Measurements from ENCODE around the gene CDC5L. TPM values are rescaled to one million over a fixed set of nuclear protein-coding genes. Genes with fewer than 3 reads are reported as not detected.

The CDC5L gene
- total RNA-seq, 1 donor from 2014 or later, result 28.1 TPM

GRCh38 chr6:44404715-44405099, 17.2 kb downstream of the CDC5L start:
- intact Hi-C loops (cut with micrococcal nuclease), result no loop called here
- H3K4me1 Mint-ChIP-seq (ENCODE audit: low read depth), result peaks cover 40% of the 10 kb centered on the region
- no peak overlapping the region for H3K4me3 Mint-ChIP-seq
- H3K36me3 Mint-ChIP-seq (ENCODE audit: low read depth), result peaks cover 61% of the 10 kb centered on the region
- DNase-seq (ENCODE audit: low spot score), result no peak
- no peaks in the 10 kb centered on the region for H3K27me3 Mint-ChIP-seq (ENCODE audit: insufficient read depth)
- H3K9me3 Mint-ChIP-seq, result peaks cover 4% of the 10 kb centered on the region
- H3K27ac Mint-ChIP-seq, result no peak overlapping the region

- Mint-ChIP-seq H3K27ac (peak overlapping the region; percentile 52), H3K27me3 (ENCODE audit: insufficient read depth) (no peaks in the 10 kb centered on the region), H3K36me3 (ENCODE audit: low read depth) (peaks cover 63% of the 10 kb centered on the region), H3K4me1 (ENCODE audit: low read depth) (peaks cover 35% of the 10 kb centered on the region), H3K4me3 (no peak overlapping the region), H3K9me3 (no peaks in the 10 kb centered on the region)
- DNase-seq (ENCODE audit: low spot score), result no peak
- intact Hi-C loops (cut with micrococcal nuclease), result loop anchor here (1.0 kb wide), 1 partner anchor 21 kb away; the partner anchor contains the start of gene CDC5L
Observed at GRCh38 chr6:44407951-44408670, 20.6 kb downstream of the CDC5L start.

GRCh38 chr6:44409207-44409794, 21.8 kb downstream of the CDC5L start:
- Mint-ChIP-seq H3K4me1 (ENCODE audit: low read depth) (peaks cover 35% of the 10 kb centered on the region), H3K27ac (no peak overlapping the region), H3K4me3 (no peak overlapping the region), H3K36me3 (ENCODE audit: low read depth) (peaks cover 62% of the 10 kb centered on the region), H3K27me3 (ENCODE audit: insufficient read depth) (no peaks in the 10 kb centered on the region), H3K9me3 (no peaks in the 10 kb centered on the region)
- no peak for DNase-seq (ENCODE audit: low spot score)
- intact Hi-C loops (cut with micrococcal nuclease), result no loop called here

DNA sequence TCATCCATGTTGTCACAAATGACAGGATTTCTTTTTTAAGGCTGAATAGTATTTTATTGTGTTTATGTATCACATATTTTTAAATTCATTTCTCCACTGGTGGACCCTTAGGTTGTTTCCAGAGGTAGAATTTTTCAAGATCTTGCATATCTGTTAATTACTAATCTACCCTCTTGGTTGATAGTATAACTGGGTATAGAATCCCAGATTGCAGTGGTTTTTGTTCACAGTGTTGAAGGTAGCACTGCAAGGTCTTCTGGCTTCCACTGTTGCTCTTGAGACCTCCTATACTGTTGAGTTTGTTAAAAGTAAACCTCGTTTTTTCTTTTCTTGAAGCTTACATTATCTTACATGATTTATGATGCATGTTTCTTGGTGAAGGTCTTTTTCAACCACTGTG, 22.9 kb downstream of the CDC5L start:
- DNase-seq (ENCODE audit: low spot score), result no peak
- H3K36me3 Mint-ChIP-seq (ENCODE audit: low read depth), result peaks cover 65% of the 10 kb centered on the region
- intact Hi-C loops (cut with micrococcal nuclease), result no loop called here

GRCh38 chr6:44411141-44411540, 23.6 kb downstream of the CDC5L start:
- no peak overlapping the region for H3K4me3 Mint-ChIP-seq
- intact Hi-C loops (cut with micrococcal nuclease), result no loop called here
- DNase-seq (ENCODE audit: low spot score), result no peak
- peak overlapping the region; percentile 20 for H3K27ac Mint-ChIP-seq
- peaks cover 70% of the 10 kb centered on the region for H3K36me3 Mint-ChIP-seq (ENCODE audit: low read depth)
- no peaks in the 10 kb centered on the region for H3K27me3 Mint-ChIP-seq (ENCODE audit: insufficient read depth)
- no peaks in the 10 kb centered on the region for H3K9me3 Mint-ChIP-seq
- H3K4me1 Mint-ChIP-seq (ENCODE audit: low read depth), result peaks cover 53% of the 10 kb centered on the region

More for the DNA sequence above, 22.9 kb downstream of the CDC5L start:
- Mint-ChIP-seq H3K4me1 (ENCODE audit: low read depth) (peaks cover 45% of the 10 kb centered on the region), H3K27me3 (ENCODE audit: insufficient read depth) (no peaks in the 10 kb centered on the region), H3K27ac (no peak overlapping the region), H3K4me3 (no peak overlapping the region), H3K9me3 (no peaks in the 10 kb centered on the region)

- no peaks in the 10 kb centered on the region for H3K27me3 Mint-ChIP-seq (ENCODE audit: insufficient read depth)
- H3K4me1 Mint-ChIP-seq (ENCODE audit: low read depth), result peaks cover 35% of the 10 kb centered on the region
- no peak overlapping the region for H3K27ac Mint-ChIP-seq
- intact Hi-C loops (cut with micrococcal nuclease), result no loop called here
- no peak for DNase-seq (ENCODE audit: low spot score)
- no peak overlapping the region for H3K4me3 Mint-ChIP-seq
- H3K36me3 Mint-ChIP-seq (ENCODE audit: low read depth), result peaks cover 51% of the 10 kb centered on the region
- H3K9me3 Mint-ChIP-seq, result no peaks in the 10 kb centered on the region
Observed at GRCh38 chr6:44415449-44415848, 27.9 kb downstream of the CDC5L start.

DNA sequence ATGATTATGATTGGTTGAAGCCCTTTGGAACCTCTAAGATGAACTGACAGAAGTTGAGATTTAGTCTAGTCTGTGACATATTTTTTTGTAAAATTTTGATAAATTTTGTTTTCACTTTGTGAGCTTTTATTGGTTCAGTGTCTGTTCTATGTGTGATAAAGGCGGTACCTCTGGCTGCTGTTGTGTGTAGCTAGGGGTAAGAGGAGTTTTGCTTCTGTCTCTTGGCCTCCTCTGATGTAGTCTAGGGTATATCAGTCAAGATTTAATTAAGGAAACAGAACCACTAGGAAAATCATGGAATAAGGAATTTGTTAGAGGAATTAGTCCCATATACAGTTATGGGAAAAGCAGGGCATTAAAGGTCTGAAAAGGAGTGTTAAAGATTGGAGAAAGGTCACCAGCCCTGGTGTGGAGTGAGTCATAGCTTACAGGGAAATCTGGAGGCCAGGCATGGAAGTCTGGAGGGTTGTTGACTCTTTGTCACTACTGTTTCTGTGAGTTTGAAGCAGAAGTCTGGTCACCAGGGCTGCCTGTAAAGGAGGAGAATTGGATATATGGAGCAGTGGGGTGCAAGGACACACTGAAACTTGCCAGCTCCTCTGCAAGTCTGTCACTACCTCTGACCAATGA, 28.5 kb downstream of the CDC5L start:
- H3K4me3 Mint-ChIP-seq, result no peak overlapping the region
- H3K36me3 Mint-ChIP-seq (ENCODE audit: low read depth), result peaks cover 54% of the 10 kb centered on the region
- no peak overlapping the region for H3K27ac Mint-ChIP-seq
- H3K27me3 Mint-ChIP-seq (ENCODE audit: insufficient read depth), result no peaks in the 10 kb centered on the region
- intact Hi-C loops (cut with micrococcal nuclease), result no loop called here
- no peaks in the 10 kb centered on the region for H3K9me3 Mint-ChIP-seq
- no peak for DNase-seq (ENCODE audit: low spot score)
- peaks cover 35% of the 10 kb centered on the region for H3K4me1 Mint-ChIP-seq (ENCODE audit: low read depth)

GRCh38 chr6:44422531-44422930, 35.0 kb downstream of the CDC5L start:
- peaks cover 4% of the 10 kb centered on the region for H3K4me1 Mint-ChIP-seq (ENCODE audit: low read depth)
- H3K9me3 Mint-ChIP-seq, result no peaks in the 10 kb centered on the region
- intact Hi-C loops (cut with micrococcal nuclease), result no loop called here
- H3K27me3 Mint-ChIP-seq (ENCODE audit: insufficient read depth), result no peaks in the 10 kb centered on the region
- H3K27ac Mint-ChIP-seq, result no peak overlapping the region
- H3K36me3 Mint-ChIP-seq (ENCODE audit: low read depth), result peaks cover 43% of the 10 kb centered on the region
- no peak for DNase-seq (ENCODE audit: low spot score)
- no peak overlapping the region for H3K4me3 Mint-ChIP-seq

GRCh38 chr6:44423306-44423705, 35.8 kb downstream of the CDC5L start:
- Mint-ChIP-seq H3K27ac (no peak overlapping the region), H3K4me3 (no peak overlapping the region), H3K9me3 (no peaks in the 10 kb centered on the region), H3K36me3 (ENCODE audit: low read depth) (peaks cover 43% of the 10 kb centered on the region), H3K4me1 (ENCODE audit: low read depth) (peaks cover 4% of the 10 kb centered on the region), H3K27me3 (ENCODE audit: insufficient read depth) (no peaks in the 10 kb centered on the region)
- no peak for DNase-seq (ENCODE audit: low spot score)
- intact Hi-C loops (cut with micrococcal nuclease), result no loop called here

DNA sequence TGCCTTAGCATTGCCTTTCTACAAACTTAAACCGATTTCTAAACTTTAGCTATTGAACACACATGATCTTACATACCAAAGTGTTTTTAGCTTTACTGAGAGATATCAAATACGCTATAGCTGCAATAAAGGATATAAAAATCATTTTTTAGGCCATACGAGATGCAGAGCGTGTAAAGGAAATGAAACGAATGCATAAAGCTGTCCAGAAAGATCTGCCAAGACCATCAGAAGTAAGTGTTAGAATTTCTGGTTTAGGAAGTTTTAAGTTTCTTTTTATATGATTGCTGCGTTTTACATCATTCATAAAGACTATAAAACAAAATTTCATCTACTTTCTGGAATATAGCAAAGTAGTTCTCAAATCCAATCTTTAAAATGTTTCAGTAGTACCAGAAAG, 38.4 kb downstream of the CDC5L start:
- Mint-ChIP-seq H3K9me3 (no peaks in the 10 kb centered on the region), H3K4me1 (ENCODE audit: low read depth) (peaks cover 2% of the 10 kb centered on the region), H3K27me3 (ENCODE audit: insufficient read depth) (no peaks in the 10 kb centered on the region), H3K4me3 (no peak overlapping the region), H3K27ac (no peak overlapping the region), H3K36me3 (ENCODE audit: low read depth) (peaks cover 38% of the 10 kb centered on the region)
- no peak for DNase-seq (ENCODE audit: low spot score)
- intact Hi-C loops (cut with micrococcal nuclease), result no loop called here

- Mint-ChIP-seq H3K27me3 (ENCODE audit: insufficient read depth) (no peaks in the 10 kb centered on the region), H3K4me3 (no peak overlapping the region)
Observed at GRCh38 chr6:44428682-44429081, 41.2 kb downstream of the CDC5L start.

DNA sequence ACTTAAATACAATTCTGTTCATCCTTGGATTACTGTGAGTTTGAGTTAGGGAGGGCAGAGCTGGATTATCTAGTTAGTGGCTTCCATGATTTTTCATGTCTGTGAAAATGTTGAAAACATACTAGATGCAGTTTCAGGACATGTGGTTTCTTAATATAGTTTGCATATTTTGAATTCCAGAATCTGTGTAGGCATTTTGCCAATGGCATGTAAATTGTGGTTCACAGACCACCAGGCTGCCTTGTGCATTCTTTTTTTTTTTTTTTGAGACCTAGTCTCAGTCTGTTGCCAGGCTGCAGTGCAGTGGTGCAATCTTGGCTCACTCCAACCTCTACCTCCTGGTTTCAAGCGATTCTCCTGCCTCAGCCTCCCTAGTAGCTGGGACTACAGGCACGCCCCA, 42.8 kb downstream of the CDC5L start:
- no peak overlapping the region for H3K27ac Mint-ChIP-seq
- H3K9me3 Mint-ChIP-seq, result no peaks in the 10 kb centered on the region
- intact Hi-C loops (cut with micrococcal nuclease), result no loop called here
- H3K4me3 Mint-ChIP-seq, result no peak overlapping the region
- no peaks in the 10 kb centered on the region for H3K27me3 Mint-ChIP-seq (ENCODE audit: insufficient read depth)
- H3K36me3 Mint-ChIP-seq (ENCODE audit: low read depth), result peaks cover 28% of the 10 kb centered on the region
- peaks cover 8% of the 10 kb centered on the region for H3K4me1 Mint-ChIP-seq (ENCODE audit: low read depth)
- DNase-seq (ENCODE audit: low spot score), result no peak

More at GRCh38 chr6:44428682-44429081, 41.2 kb downstream of the CDC5L start:
- intact Hi-C loops (cut with micrococcal nuclease), result no loop called here
- peaks cover 41% of the 10 kb centered on the region for H3K36me3 Mint-ChIP-seq (ENCODE audit: low read depth)
- no peaks in the 10 kb centered on the region for H3K9me3 Mint-ChIP-seq
- H3K4me1 Mint-ChIP-seq (ENCODE audit: low read depth), result peaks cover 7% of the 10 kb centered on the region
- no peak for DNase-seq (ENCODE audit: low spot score)
- no peak overlapping the region for H3K27ac Mint-ChIP-seq

GRCh38 chr6:44431118-44431725, 43.7 kb downstream of the CDC5L start:
- no peak overlapping the region for H3K27ac Mint-ChIP-seq
- DNase-seq (ENCODE audit: low spot score), result no peak
- H3K4me3 Mint-ChIP-seq, result no peak overlapping the region
- peaks cover 8% of the 10 kb centered on the region for H3K4me1 Mint-ChIP-seq (ENCODE audit: low read depth)
- H3K27me3 Mint-ChIP-seq (ENCODE audit: insufficient read depth), result no peaks in the 10 kb centered on the region
- intact Hi-C loops (cut with micrococcal nuclease), result loop anchor here (1.0 kb wide), 2 partner anchors 25 to 38 kb away; no protein-coding TSS in a partner anchor
- no peaks in the 10 kb centered on the region for H3K9me3 Mint-ChIP-seq
- peaks cover 24% of the 10 kb centered on the region for H3K36me3 Mint-ChIP-seq (ENCODE audit: low read depth)
